ENCODE measurements around the gene FKBP9.

DNA sequence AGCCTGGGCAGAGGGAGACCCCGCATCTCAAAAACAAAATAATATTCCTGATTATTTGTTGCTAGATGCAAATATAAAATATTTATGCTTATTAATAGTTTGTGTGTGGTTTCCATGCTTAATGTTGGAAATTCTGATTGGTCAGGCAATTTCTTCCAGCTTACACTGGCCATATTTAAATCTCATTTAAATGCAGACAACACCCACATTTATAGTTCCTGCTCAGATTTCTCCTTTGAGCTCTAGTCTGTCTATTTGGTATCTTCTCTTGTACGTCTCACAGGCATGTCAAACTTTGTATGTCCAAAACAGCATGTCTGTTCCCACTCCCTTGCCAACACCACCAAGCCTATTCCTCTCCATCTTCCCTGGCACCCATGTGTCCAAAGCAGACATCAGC, 52.5 kb downstream of the FKBP9 start:
- TF ChIP-seq, protein P1, sequence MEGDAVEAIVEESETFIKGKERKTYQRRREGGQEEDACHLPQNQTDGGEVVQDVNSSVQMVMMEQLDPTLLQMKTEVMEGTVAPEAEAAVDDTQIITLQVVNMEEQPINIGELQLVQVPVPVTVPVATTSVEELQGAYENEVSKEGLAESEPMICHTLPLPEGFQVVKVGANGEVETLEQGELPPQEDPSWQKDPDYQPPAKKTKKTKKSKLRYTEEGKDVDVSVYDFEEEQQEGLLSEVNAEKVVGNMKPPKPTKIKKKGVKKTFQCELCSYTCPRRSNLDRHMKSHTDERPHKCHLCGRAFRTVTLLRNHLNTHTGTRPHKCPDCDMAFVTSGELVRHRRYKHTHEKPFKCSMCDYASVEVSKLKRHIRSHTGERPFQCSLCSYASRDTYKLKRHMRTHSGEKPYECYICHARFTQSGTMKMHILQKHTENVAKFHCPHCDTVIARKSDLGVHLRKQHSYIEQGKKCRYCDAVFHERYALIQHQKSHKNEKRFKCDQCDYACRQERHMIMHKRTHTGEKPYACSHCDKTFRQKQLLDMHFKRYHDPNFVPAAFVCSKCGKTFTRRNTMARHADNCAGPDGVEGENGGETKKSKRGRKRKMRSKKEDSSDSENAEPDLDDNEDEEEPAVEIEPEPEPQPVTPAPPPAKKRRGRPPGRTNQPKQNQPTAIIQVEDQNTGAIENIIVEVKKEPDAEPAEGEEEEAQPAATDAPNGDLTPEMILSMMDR (IDR thresholded peaks at IDR 0.05): no peak
- TF ChIP-seq POLR2A (IDR thresholded peaks at IDR 0.05): no peak

All from heart left ventricle (tissue), 13 donors.